Measurements from ENCODE around the gene DNAH8. TPM values are rescaled to one million over a fixed set of nuclear protein-coding genes. Genes with fewer than 3 reads are reported as not detected.

Gene DNAH8
- total and polyA plus RNA-seq, 2 experiments from 2014 or later: 0.03 to 0.15 TPM

GRCh38 chr6:38813041-38813823 is 98.1 kb downstream of the DNAH8 start:
- no peaks in the 10 kb centered on the region for H3K9me2 ChIP-seq (replicated peaks; ENCODE audit: insufficient read depth)
- no peaks in the 10 kb centered on the region for H3K4me1 ChIP-seq (ENCODE audit: insufficient read depth)
- no peaks in the 10 kb centered on the region for H3K79me2 ChIP-seq
- no peaks in the 10 kb centered on the region for H3K9me3 ChIP-seq (ENCODE audit: low read depth)
- no peak overlapping the region for H2AFZ ChIP-seq
- no peaks in the 10 kb centered on the region for H3K36me3 ChIP-seq (replicated peaks; ENCODE audit: insufficient read depth, low read depth)
- H3K4me3 ChIP-seq: no peak overlapping the region
- TF ChIP-seq EZH2phosphoT487 (IDR thresholded peaks at IDR 0.05; ENCODE audit: low read depth, severe bottlenecking, unreplicated experiment) (no peak), EZH2 (IDR thresholded peaks at IDR 0.05; ENCODE audit: borderline replicate concordance) (no peak)
- TF ChIP-seq, protein P1, sequence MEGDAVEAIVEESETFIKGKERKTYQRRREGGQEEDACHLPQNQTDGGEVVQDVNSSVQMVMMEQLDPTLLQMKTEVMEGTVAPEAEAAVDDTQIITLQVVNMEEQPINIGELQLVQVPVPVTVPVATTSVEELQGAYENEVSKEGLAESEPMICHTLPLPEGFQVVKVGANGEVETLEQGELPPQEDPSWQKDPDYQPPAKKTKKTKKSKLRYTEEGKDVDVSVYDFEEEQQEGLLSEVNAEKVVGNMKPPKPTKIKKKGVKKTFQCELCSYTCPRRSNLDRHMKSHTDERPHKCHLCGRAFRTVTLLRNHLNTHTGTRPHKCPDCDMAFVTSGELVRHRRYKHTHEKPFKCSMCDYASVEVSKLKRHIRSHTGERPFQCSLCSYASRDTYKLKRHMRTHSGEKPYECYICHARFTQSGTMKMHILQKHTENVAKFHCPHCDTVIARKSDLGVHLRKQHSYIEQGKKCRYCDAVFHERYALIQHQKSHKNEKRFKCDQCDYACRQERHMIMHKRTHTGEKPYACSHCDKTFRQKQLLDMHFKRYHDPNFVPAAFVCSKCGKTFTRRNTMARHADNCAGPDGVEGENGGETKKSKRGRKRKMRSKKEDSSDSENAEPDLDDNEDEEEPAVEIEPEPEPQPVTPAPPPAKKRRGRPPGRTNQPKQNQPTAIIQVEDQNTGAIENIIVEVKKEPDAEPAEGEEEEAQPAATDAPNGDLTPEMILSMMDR (IDR thresholded peaks at IDR 0.05; ENCODE audit: poor library complexity): no peak
- no peak overlapping the region for H3K27ac ChIP-seq
- H3K4me2 ChIP-seq: peak overlapping the region; percentile 1
- H4K20me1 ChIP-seq (ENCODE audit: insufficient read depth, poor library complexity, severe bottlenecking): no peaks in the 10 kb centered on the region
- 42% methylated on average over 5 of the region's 5 CpGs for WGBS (ENCODE audit: low lambda C conversion rate, missing lambda C conversion rate)
- DNase-seq (ENCODE audit: low spot score): no peak
- H3K27me3 ChIP-seq: no peaks in the 10 kb centered on the region

DNA sequence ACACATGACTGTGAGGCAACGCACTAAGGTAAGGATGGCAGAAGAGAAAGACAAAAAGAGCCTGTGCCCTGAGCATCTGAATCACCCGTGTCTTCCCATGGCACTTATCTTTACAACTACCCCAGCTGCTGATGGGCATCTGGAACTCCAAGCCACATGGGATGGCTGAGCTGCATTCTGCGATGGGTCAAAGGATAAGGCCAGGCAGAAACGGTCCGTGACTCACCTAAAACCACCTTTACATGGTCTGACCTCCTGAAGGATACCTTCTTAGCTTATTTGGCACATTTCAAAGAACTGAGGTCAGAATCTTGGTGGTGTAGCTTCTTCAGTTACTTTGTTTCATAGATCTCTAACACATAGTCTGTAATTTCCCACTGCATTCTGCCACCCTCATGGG is 99.7 kb downstream of the DNAH8 start:
- 81% methylated on average over 5 of the region's 5 CpGs for WGBS (ENCODE audit: low lambda C conversion rate, missing lambda C conversion rate)
- Histone ChIP-seq H4K20me1 (ENCODE audit: insufficient read depth, poor library complexity, severe bottlenecking) (no peaks in the 10 kb centered on the region), H3K27me3 (no peaks in the 10 kb centered on the region), H3K4me2 (no peak overlapping the region), H3K4me3 (no peak overlapping the region), H3K9me3 (ENCODE audit: low read depth) (no peaks in the 10 kb centered on the region), H3K9me2 (replicated peaks; ENCODE audit: insufficient read depth) (no peaks in the 10 kb centered on the region), H3K4me1 (ENCODE audit: insufficient read depth) (no peaks in the 10 kb centered on the region), H3K79me2 (no peaks in the 10 kb centered on the region), H2AFZ (no peak overlapping the region), H3K36me3 (replicated peaks; ENCODE audit: insufficient read depth, low read depth) (no peaks in the 10 kb centered on the region), H3K27ac (no peak overlapping the region)
- no peak for TF ChIP-seq EZH2 (IDR thresholded peaks at IDR 0.05; ENCODE audit: borderline replicate concordance)
- TF ChIP-seq, protein P1 (IDR thresholded peaks at IDR 0.05; ENCODE audit: poor library complexity): no peak
- TF ChIP-seq EZH2phosphoT487 (IDR thresholded peaks at IDR 0.05; ENCODE audit: low read depth, severe bottlenecking, unreplicated experiment): no peak
- no peak for DNase-seq (ENCODE audit: low spot score)

DNA sequence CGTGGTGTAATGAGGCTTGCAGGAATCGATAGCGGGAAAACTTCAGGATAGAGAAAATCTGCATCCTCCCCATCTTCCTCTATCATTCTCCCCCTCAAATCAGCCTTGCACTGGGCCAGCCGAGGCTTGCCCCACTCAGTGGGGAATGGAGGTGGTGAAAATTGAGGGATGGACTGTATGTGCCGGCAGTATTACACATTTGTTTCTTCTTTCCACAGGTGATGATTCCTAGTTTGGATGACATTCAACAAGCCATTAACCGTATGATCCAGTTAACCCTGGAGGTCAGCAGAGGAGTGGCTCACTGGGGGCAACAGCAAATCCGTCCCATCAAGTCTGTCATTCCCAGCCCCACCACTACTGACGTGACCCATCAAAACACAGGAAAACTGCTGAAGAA is 100.1 kb downstream of the DNAH8 start:
- no peaks in the 10 kb centered on the region for H3K9me3 ChIP-seq (ENCODE audit: low read depth)
- no peaks in the 10 kb centered on the region for H3K36me3 ChIP-seq (replicated peaks; ENCODE audit: insufficient read depth, low read depth)
- TF ChIP-seq EZH2phosphoT487 (IDR thresholded peaks at IDR 0.05; ENCODE audit: low read depth, severe bottlenecking, unreplicated experiment) (no peak), EZH2 (IDR thresholded peaks at IDR 0.05; ENCODE audit: borderline replicate concordance) (no peak)
- TF ChIP-seq, protein P1 (IDR thresholded peaks at IDR 0.05; ENCODE audit: poor library complexity): no peak
- 92% methylated on average over 8 of the region's 8 CpGs for WGBS (ENCODE audit: low lambda C conversion rate, missing lambda C conversion rate)
- no peaks in the 10 kb centered on the region for H3K27me3 ChIP-seq
- no peak overlapping the region for H3K4me2 ChIP-seq
- no peaks in the 10 kb centered on the region for H3K79me2 ChIP-seq
- H3K4me1 ChIP-seq (ENCODE audit: insufficient read depth): no peaks in the 10 kb centered on the region
- no peak overlapping the region for H3K4me3 ChIP-seq
- H4K20me1 ChIP-seq (ENCODE audit: insufficient read depth, poor library complexity, severe bottlenecking): no peaks in the 10 kb centered on the region
- no peak overlapping the region for H3K27ac ChIP-seq
- H3K9me2 ChIP-seq (replicated peaks; ENCODE audit: insufficient read depth): no peaks in the 10 kb centered on the region
- DNase-seq (ENCODE audit: low spot score): no peak
- H2AFZ ChIP-seq: no peak overlapping the region
